Sigmoid colon (tissue), 7 donors: ENCODE results near the gene ELMO3. TPM values are rescaled to one million over a fixed set of nuclear protein-coding genes. Genes with fewer than 3 reads are reported as not detected.

Source experiments
- DNase-seq: peaks from one replicate; pipeline ENCODE4 v3.0.0-alpha.2; 2019
- H3K27ac ChIP-seq, 4 donors: fragments of 200-600 bp; sonication (generic); one replicate each; pipeline ENCODE4 v1.5.1; 2016 to 2019; ENCODE audit warnings: mild to moderate bottlenecking in 1 of 4
- H3K27me3 ChIP-seq, 3 donors: fragments of 200-600 bp; sonication (generic); one replicate each; pipeline ENCODE4 v1.5.1; 2019; ENCODE audit warnings: mild to moderate bottlenecking in 1 of 3
- H3K36me3 ChIP-seq, 4 donors: fragments of 200-600 bp; sonication (generic); one replicate each; pipeline ENCODE4 v1.5.1; 2016 to 2019
- H3K4me1 ChIP-seq, 4 donors: fragments of 200-600 bp; sonication (generic); one replicate each; pipeline ENCODE4 v1.5.1; 2017 to 2019
- H3K4me3 ChIP-seq, 4 donors: fragments of 200-600 bp; sonication (generic); one replicate each; pipeline ENCODE4 v1.5.1; 2017 to 2019; ENCODE audit warnings: mild to moderate bottlenecking in 2 of 4, moderate library complexity in 1 of 4
- H3K9me3 ChIP-seq, 4 donors: fragments of 200-600 bp in 3 of 4; sonication (generic) in 3 of 4; one replicate each; pipeline versions ENCODE4 v1.5.1 to v1.6.1; 2013 to 2019
- EP300 ChIP-seq, 4 donors: sonication (generic); formaldehyde crosslinking; IDR thresholded peaks; one replicate each; pipeline ENCODE4 v1.6.1; 2017; ENCODE audit warnings: antibody characterized with exemption in 4 of 4
- POLR2A ChIP-seq, 2 donors: fragments of 450-650 bp; IDR thresholded peaks; one replicate each; pipeline ENCODE4 v1.6.1; 2016; ENCODE audit warnings: antibody characterized with exemption in 2 of 2, mild to moderate bottlenecking in 2 of 2, moderate library complexity in 2 of 2
- POLR2AphosphoS5 ChIP-seq, 4 donors: sonication (generic); formaldehyde crosslinking; IDR thresholded peaks; one replicate each; pipeline ENCODE4 v1.6.1; 2017; ENCODE audit warnings: antibody characterized with exemption in 4 of 4
- WGBS, 2 donors: extraction: QIAGEN DNeasy Blood & Tissue Kit; methylation state at CpG; one replicate each; pipeline ENCODE4 v1.1.7; 2013; 5-methylcytosine and 5-hydroxymethylcytosine counted together
- intact Hi-C: fragments of 100-400 bp; cut with DNase I; formaldehyde crosslinking; loops from one replicate; pipeline ENCODE4 v1.15.1; 2023
- polyA plus RNA-seq, 3 donors: library from polyadenylated mRNA; stranded (reverse); fragments of 200-250 nt; gene quantifications; one replicate each; pipeline ENCODE4 v1.2.3, GENCODE V29; 2013
- total RNA-seq, 4 donors: library from RNA; depleted of rRNA; stranded (reverse); fragments of >200 nt; gene quantifications; one replicate each; pipeline ENCODE4 v1.1.0, GENCODE V29; 2016
- TF ChIP-seq, protein P1 (sequence below), 4 experiments: fragments of 450-650 bp in 3 of 4; fragments of 200-600 bp in 1 of 4; IDR thresholded peaks; one replicate each; pipeline ENCODE4 v1.5.1; 2016 to 2019; ENCODE audit warnings: antibody characterized with exemption in 4 of 4, mild to moderate bottlenecking in 3 of 4, moderate library complexity in 2 of 4
- donor health status: healthy with polysubstance abuse.
- donor health status: Bipolar disorder and iron deficiency.
- donor health status: healthy.

The ELMO3 gene
- total and polyA plus RNA-seq, 7 donors = 0.14 to 41.8 (median 1.7) TPM

DNA sequence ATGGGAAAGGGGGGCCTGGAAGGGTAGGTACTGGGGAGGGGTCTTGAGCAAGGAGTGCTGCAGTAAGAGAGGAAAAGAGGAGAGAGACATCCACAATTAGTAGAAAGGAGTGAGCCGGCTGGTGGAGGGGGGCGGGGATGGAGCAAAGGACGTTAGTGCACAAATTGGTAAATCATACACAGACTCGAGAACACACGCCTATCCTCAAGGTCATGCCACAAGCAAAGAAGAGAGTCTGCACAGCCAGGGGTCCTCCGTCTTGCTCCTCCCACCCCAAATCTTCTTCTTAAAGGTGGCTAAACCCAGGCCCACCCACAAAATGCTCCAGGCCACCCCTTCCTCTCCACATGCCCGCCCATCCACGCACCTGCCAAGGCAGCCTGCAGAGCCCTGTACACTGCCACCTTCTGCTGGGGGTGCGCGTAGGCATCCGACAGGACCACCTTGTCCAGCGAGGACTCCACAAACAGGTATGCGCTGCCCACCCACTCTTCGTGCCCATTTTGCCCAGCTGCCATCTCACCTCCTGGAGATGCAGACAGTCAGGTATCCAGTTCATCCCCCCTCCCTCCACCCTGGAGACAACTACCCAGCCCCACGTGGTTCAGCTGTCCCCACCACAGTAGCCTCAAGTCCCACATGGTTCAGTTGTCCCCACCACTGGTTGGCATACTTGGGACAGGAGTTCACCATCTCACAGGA lies 42.6 kb upstream of the ELMO3 start:
- intact Hi-C loops = loop anchor here (5.0 to 10.0 kb wide), 2 partner anchors 44 to 261 kb away; no protein-coding TSS in a partner anchor
- Histone ChIP-seq H3K27ac (no peak overlapping the region), H3K4me1 (peaks cover 0 to 45% (median 40%) of the 10 kb centered on the region in 4 donors), H3K27me3 (peaks cover 0 to 22% (median 9%) of the 10 kb centered on the region in 3 donors), H3K4me3 (no peak overlapping the region), H3K9me3 (no peaks in the 10 kb centered on the region), H3K36me3 (no peaks in the 10 kb centered on the region)
- TF ChIP-seq POLR2AphosphoS5 (IDR thresholded peaks at IDR 0.05) (no peak), POLR2A (IDR thresholded peaks at IDR 0.05) (no peak), EP300 (IDR thresholded peaks at IDR 0.05) (no peak)
- TF ChIP-seq, protein P1, sequence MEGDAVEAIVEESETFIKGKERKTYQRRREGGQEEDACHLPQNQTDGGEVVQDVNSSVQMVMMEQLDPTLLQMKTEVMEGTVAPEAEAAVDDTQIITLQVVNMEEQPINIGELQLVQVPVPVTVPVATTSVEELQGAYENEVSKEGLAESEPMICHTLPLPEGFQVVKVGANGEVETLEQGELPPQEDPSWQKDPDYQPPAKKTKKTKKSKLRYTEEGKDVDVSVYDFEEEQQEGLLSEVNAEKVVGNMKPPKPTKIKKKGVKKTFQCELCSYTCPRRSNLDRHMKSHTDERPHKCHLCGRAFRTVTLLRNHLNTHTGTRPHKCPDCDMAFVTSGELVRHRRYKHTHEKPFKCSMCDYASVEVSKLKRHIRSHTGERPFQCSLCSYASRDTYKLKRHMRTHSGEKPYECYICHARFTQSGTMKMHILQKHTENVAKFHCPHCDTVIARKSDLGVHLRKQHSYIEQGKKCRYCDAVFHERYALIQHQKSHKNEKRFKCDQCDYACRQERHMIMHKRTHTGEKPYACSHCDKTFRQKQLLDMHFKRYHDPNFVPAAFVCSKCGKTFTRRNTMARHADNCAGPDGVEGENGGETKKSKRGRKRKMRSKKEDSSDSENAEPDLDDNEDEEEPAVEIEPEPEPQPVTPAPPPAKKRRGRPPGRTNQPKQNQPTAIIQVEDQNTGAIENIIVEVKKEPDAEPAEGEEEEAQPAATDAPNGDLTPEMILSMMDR (IDR thresholded peaks at IDR 0.05) = no peak
- DNase-seq = peak; percentile 62
- WGBS, 2 donors = 44 to 68% methylated on average over 15 of the region's 15 CpGs

GRCh38 chr16:67157106-67157748 lies 41.7 kb upstream of the ELMO3 start:
- Histone ChIP-seq H3K27me3 (peaks cover 0 to 31% (median 17%) of the 10 kb centered on the region in 3 donors), H3K9me3 (no peaks in the 10 kb centered on the region), H3K36me3 (no peaks in the 10 kb centered on the region), H3K4me1 (peaks cover 0 to 50% (median 46%) of the 10 kb centered on the region in 4 donors), H3K27ac (no peak overlapping the region), H3K4me3 (no peak overlapping the region)
- intact Hi-C loops = loop anchor here (5.0 to 10.0 kb wide), 2 partner anchors 45 to 262 kb away; no protein-coding TSS in a partner anchor
- WGBS, 2 donors = 80 to 84% methylated on average over 7 of the region's 7 CpGs
- TF ChIP-seq POLR2A (IDR thresholded peaks at IDR 0.05) (no peak), EP300 (IDR thresholded peaks at IDR 0.05) (no peak), POLR2AphosphoS5 (IDR thresholded peaks at IDR 0.05) (no peak)
- TF ChIP-seq, protein P1 (IDR thresholded peaks at IDR 0.05) = no peak
- DNase-seq = peak; percentile 17

GRCh38 chr16:67157892-67158635 lies 40.9 kb upstream of the ELMO3 start:
- WGBS, 2 donors = 56 to 72% methylated on average over 7 of the region's 7 CpGs
- intact Hi-C loops = loop anchor here (5.0 to 10.0 kb wide), 2 partner anchors 46 to 263 kb away; no protein-coding TSS in a partner anchor
- H3K4me3 ChIP-seq = no peak overlapping the region
- no peaks in the 10 kb centered on the region for H3K36me3 ChIP-seq
- peak overlapping the region in 1 of 4 donors; percentile 79 for H3K27ac ChIP-seq
- H3K9me3 ChIP-seq = no peaks in the 10 kb centered on the region
- peaks cover 0 to 57% (median 54%) of the 10 kb centered on the region in 4 donors for H3K4me1 ChIP-seq
- DNase-seq = no peak
- peaks cover 6 to 40% (median 25%) of the 10 kb centered on the region in 3 donors for H3K27me3 ChIP-seq
- TF ChIP-seq POLR2AphosphoS5 (IDR thresholded peaks at IDR 0.05) (no peak), EP300 (IDR thresholded peaks at IDR 0.05) (no peak)

- 3 to 6% methylated on average over 34 of the region's 34 CpGs for WGBS, 2 donors
- no peak for TF ChIP-seq POLR2A (IDR thresholded peaks at IDR 0.05)
- TF ChIP-seq, protein P1 (IDR thresholded peaks at IDR 0.05) = no peak
- TF ChIP-seq POLR2AphosphoS5 (IDR thresholded peaks at IDR 0.05) = no peak
- TF ChIP-seq EP300 (IDR thresholded peaks at IDR 0.05) = no peak
- no peaks in the 10 kb centered on the region for H3K9me3 ChIP-seq
- peak overlapping the region; percentile 68 to 92 (median 75) for H3K4me3 ChIP-seq
- H3K4me1 ChIP-seq = peaks cover 0 to 66% (median 63%) of the 10 kb centered on the region in 4 donors
- peak overlapping the region; percentile 77 to 79 (median 78) for H3K27ac ChIP-seq
- DNase-seq = no peak
- H3K36me3 ChIP-seq = no peaks in the 10 kb centered on the region
- peaks cover 13 to 48% (median 34%) of the 10 kb centered on the region in 3 donors for H3K27me3 ChIP-seq
- intact Hi-C loops = loop anchor here (5.0 to 10.0 kb wide), 2 partner anchors 47 to 264 kb away; no protein-coding TSS in a partner anchor
Observed at GRCh38 chr16:67158637-67159600, 40.0 kb upstream of the ELMO3 start.
